Heart left ventricle (tissue), 13 donors: ENCODE results near the gene CLPTM1L.

Source experiments
- POLR2A ChIP-seq, 2 donors: fragments of 450-650 bp; IDR thresholded peaks; one replicate each; pipeline ENCODE4 v1.6.1; 2017; ENCODE audit warnings: antibody characterized with exemption in 2 of 2, mild to moderate bottlenecking in 2 of 2, moderate library complexity in 2 of 2
- TF ChIP-seq, protein P1 (sequence below), 12 donors: fragments of 200-600 bp; sonication (generic) in 4 of 12; IDR thresholded peaks; one replicate each; pipeline versions ENCODE4 v1.5.0 to v1.8.0; 2018 to 2022; ENCODE audit warnings: antibody characterized with exemption in 12 of 12, mild to moderate bottlenecking in 5 of 12
- donor health status: ischemic (EF 13 %, LVEDD 7.1; RV severe dilation, severe dysfunction).
- donor health status: DM: no; HTN: yes; CAD: no.
- donor health status: DM: no; HTN: no; CAD: no.
- donor health status: ischemic (EF 25% LVEDD 6.9; RV normal size, moderate dysfunction).
- donor health status: ischemic (EF 25% LVEDD 5.7; RV mildly dilated, moderate dysfunction).
- donor health status: ischemic (EF 35%, LVEDD 5.7; RV mildly dilated, moderate dysfunction).
- donor health status: nonischemic (EF 11% LVEDD 7.7; RV severe dilation, severe dysfunction).
- donor health status: DM: yes; HTN: yes; CAD: no.
- donor health status: PGD.
- donor health status: ischemic (EF 29% LVEDD 5.4; RV normal size, mild dysfunction).
- donor health status: nonischemic (EF 23%, LVEDD 6.1; RV moderate dilation, normal function).

- TF ChIP-seq, protein P1, sequence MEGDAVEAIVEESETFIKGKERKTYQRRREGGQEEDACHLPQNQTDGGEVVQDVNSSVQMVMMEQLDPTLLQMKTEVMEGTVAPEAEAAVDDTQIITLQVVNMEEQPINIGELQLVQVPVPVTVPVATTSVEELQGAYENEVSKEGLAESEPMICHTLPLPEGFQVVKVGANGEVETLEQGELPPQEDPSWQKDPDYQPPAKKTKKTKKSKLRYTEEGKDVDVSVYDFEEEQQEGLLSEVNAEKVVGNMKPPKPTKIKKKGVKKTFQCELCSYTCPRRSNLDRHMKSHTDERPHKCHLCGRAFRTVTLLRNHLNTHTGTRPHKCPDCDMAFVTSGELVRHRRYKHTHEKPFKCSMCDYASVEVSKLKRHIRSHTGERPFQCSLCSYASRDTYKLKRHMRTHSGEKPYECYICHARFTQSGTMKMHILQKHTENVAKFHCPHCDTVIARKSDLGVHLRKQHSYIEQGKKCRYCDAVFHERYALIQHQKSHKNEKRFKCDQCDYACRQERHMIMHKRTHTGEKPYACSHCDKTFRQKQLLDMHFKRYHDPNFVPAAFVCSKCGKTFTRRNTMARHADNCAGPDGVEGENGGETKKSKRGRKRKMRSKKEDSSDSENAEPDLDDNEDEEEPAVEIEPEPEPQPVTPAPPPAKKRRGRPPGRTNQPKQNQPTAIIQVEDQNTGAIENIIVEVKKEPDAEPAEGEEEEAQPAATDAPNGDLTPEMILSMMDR (IDR thresholded peaks at IDR 0.05) = no peak
- TF ChIP-seq POLR2A (IDR thresholded peaks at IDR 0.05) = no peak
These were observed 44.3 kb downstream of the CLPTM1L start for GRCh38 chr5:1300581-1301083.
